Measurements from ENCODE around the gene AMIGO1. TPM values are rescaled to one million over a fixed set of nuclear protein-coding genes. Genes with fewer than 3 reads are reported as not detected.
A peak's percentile ranks its signal among the peaks of the same experiment; 100 is the strongest.

Gene AMIGO1
- total RNA-seq, result 3.5 TPM

- no peak for DNase-seq
Observed at GRCh38 chr1:109509176-109510134, at the start of gene AMIGO1. AMIGO1 (minus strand) TSS chr1:109509727; CDS start chr1:109508912, 815 bp downstream.

- DNase-seq, result no peak
Observed at GRCh38 chr1:109557520-109557919, 48.0 kb upstream of the AMIGO1 start.

- no peak for DNase-seq
Observed at GRCh38 chr1:109556563-109556962, 47.0 kb upstream of the AMIGO1 start.

- DNase-seq, result peak; percentile 97
Observed at GRCh38 chr1:109548321-109549267, 39.1 kb upstream of the AMIGO1 start, which contains the start of gene GNAI3. GNAI3 (plus strand) TSS chr1:109548615; CDS start chr1:109548721, 106 bp downstream.

GRCh38 chr1:109547463-109548320 is 38.2 kb upstream of the AMIGO1 start:
- peak; percentile 50 for DNase-seq

GRCh38 chr1:109546311-109547109 is 37.0 kb upstream of the AMIGO1 start:
- peak; percentile 87 for DNase-seq

GRCh38 chr1:109543988-109544735 is 34.6 kb upstream of the AMIGO1 start:
- DNase-seq, result no peak

GRCh38 chr1:109543283-109543987 is 33.9 kb upstream of the AMIGO1 start:
- no peak for DNase-seq

GRCh38 chr1:109542657-109543056 is 33.1 kb upstream of the AMIGO1 start:
- no peak for DNase-seq

- DNase-seq, result no peak
Observed at GRCh38 chr1:109541102-109541501, 31.6 kb upstream of the AMIGO1 start.

- no peak for DNase-seq
Observed at GRCh38 chr1:109539676-109540075, 30.1 kb upstream of the AMIGO1 start, which contains the start of gene GPR61. GPR61 (plus strand) TSS chr1:109539872; CDS start chr1:109543023, 3,151 bp downstream.

- DNase-seq, result no peak
Observed at GRCh38 chr1:109538827-109539555, 29.5 kb upstream of the AMIGO1 start.

- DNase-seq, result no peak
Observed at GRCh38 chr1:109537450-109538178, 28.1 kb upstream of the AMIGO1 start.

GRCh38 chr1:109535971-109536491 is 26.5 kb upstream of the AMIGO1 start:
- DNase-seq, result no peak

- DNase-seq, result no peak
Observed at GRCh38 chr1:109535481-109535880, 26.0 kb upstream of the AMIGO1 start.

GRCh38 chr1:109534307-109534858 is 24.9 kb upstream of the AMIGO1 start:
- no peak for DNase-seq

Data from skin of body (tissue), 2 donors.